Brain microvascular endothelial cell (primary cell): ENCODE data around the gene CPT1A.

Experiments
- DNase-seq: peaks from one replicate; pipeline ENCODE4 v3.0.0-alpha.2; 2020
- H3K27ac ChIP-seq: fragments of 250-450 bp; sonication (Bioruptor Pico); 2 replicates; pipeline ENCODE4 v1.5.1; 2020; ENCODE audit warnings: mild to moderate bottlenecking, moderate library complexity
- H3K27me3 ChIP-seq: fragments of 250-450 bp; sonication (Bioruptor Pico); replicated peaks from 2 replicates; pipeline ENCODE4 v1.5.1; 2020; ENCODE audit warnings: mild to moderate bottlenecking
- H3K36me3 ChIP-seq: fragments of 250-450 bp; sonication (Bioruptor Pico); replicated peaks from 2 replicates; pipeline ENCODE4 v1.5.1; 2020; ENCODE audit warnings: mild to moderate bottlenecking
- H3K4me3 ChIP-seq: 2 replicates; pipeline ENCODE4 v1.5.1; 2011; ENCODE audit warnings: low read depth, mild to moderate bottlenecking, control low read depth, low read length, moderate library complexity
- in situ Hi-C: cut with HindIII; loops from 2 replicates; pipeline ENCODE4 v1.10.0; 2017; ENCODE audit warnings: low sequenced_read_pairs, low pct_ligation_motif_present
- TF ChIP-seq, protein P1 (sequence below): IDR thresholded peaks from 2 replicates; pipeline ENCODE4 v1.5.1; 2011; ENCODE audit warnings: low read depth, mild to moderate bottlenecking, moderate library complexity, low read length, control low read depth, inconsistent platforms; ENCODE audit errors: missing control alignments

Gene CPT1A

DNA sequence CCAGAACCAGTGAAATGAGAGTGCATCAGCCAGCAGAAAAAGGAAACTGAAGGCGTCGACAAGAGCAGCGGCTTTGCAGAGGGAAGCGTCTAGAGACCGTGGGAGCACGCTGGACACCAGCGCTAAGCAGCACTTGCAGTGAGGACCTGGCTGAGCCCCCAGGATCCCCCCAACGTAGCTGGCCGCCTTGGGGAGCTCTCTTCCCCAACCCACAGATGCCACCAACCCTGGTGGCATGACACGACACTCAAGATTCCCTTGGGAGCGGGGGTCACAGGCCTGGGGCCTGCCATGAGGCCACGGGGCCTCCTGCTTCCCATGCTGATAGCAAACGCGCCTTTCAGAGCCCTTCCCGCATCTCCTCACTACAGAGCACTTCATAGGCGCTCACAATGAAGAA, 77.0 kb downstream of the CPT1A start:
- Histone ChIP-seq H3K36me3 (no peaks in the 10 kb centered on the region), H3K27me3 (no peaks in the 10 kb centered on the region), H3K4me3 (no peak overlapping the region), H3K27ac (no peak overlapping the region)
- DNase-seq: no peak
- TF ChIP-seq, protein P1, sequence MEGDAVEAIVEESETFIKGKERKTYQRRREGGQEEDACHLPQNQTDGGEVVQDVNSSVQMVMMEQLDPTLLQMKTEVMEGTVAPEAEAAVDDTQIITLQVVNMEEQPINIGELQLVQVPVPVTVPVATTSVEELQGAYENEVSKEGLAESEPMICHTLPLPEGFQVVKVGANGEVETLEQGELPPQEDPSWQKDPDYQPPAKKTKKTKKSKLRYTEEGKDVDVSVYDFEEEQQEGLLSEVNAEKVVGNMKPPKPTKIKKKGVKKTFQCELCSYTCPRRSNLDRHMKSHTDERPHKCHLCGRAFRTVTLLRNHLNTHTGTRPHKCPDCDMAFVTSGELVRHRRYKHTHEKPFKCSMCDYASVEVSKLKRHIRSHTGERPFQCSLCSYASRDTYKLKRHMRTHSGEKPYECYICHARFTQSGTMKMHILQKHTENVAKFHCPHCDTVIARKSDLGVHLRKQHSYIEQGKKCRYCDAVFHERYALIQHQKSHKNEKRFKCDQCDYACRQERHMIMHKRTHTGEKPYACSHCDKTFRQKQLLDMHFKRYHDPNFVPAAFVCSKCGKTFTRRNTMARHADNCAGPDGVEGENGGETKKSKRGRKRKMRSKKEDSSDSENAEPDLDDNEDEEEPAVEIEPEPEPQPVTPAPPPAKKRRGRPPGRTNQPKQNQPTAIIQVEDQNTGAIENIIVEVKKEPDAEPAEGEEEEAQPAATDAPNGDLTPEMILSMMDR: no peak
- in situ Hi-C loops: no loop called here

DNA sequence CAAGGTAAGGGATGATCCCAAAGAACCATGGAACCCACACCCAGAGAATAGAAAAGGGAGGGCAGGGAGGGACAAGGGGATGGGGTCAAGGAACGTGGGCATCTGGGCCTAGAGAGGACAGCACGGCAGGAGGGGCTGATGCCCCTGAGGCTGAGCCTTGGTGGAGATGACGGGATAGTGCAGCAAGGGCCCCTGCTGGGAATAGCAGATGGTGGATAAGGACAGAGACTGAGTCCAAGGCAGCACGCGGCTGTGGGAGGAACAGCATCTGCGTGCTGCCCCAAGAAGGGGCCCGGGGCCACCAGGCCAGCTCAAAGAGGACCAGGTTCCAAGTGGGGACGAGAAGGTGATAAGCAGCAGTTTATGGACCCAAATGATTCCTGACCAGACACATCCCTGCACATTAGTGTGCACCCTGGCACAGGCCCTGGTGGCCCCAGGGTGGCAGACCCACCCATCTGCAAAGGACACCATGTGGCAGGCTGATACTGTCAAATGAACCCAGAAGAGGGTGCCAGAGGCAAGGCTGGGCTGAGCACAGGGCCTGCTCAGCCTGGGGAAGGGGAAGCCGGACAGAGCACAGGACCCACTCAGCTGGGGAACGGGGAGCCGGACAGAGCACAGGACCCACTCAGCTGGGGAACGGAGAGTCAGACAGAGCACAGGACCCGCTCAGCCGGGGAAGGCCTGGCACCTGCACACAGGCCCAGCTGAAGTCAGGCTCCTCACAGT, 77.6 kb downstream of the CPT1A start:
- no peaks in the 10 kb centered on the region for H3K36me3 ChIP-seq

DNA sequence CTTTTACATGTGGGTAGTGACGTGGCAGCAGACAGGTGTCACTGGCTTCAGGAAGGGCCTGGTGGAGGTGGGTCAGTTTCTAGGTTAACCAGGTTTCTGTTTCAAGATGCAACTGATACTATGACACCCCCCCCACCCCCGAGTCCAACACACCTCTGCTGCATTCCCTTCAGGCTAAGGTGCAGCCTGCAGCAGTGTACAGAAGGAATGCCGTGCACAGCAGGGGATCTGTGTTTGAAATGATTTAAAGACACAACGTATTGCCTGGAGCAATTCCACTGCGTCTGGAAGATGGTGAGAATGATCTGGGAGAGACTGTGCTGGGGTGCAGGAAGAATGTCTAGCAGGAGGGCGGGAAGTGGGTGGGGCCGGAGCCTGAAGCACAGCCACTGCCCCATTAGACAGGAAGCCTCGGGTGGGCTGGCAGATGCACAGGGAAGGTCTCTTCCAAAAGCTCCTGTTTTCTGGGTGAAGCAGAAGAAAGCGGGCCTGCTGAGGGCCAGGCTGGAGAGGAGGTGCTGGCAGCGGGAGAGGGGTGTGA, 78.5 kb downstream of the CPT1A start:
- no peak overlapping the region for H3K27ac ChIP-seq
- TF ChIP-seq, protein P1: no peak
- H3K36me3 ChIP-seq: no peaks in the 10 kb centered on the region
- in situ Hi-C loops: no loop called here
- DNase-seq: no peak
- no peaks in the 10 kb centered on the region for H3K27me3 ChIP-seq
- H3K4me3 ChIP-seq: no peak overlapping the region

More for the DNA sequence above, 77.6 kb downstream of the CPT1A start:
- Histone ChIP-seq H3K27me3 (no peaks in the 10 kb centered on the region), H3K4me3 (no peak overlapping the region), H3K27ac (no peak overlapping the region)
- in situ Hi-C loops: no loop called here
- TF ChIP-seq, protein P1: peak; percentile 24
- no peak for DNase-seq

DNA sequence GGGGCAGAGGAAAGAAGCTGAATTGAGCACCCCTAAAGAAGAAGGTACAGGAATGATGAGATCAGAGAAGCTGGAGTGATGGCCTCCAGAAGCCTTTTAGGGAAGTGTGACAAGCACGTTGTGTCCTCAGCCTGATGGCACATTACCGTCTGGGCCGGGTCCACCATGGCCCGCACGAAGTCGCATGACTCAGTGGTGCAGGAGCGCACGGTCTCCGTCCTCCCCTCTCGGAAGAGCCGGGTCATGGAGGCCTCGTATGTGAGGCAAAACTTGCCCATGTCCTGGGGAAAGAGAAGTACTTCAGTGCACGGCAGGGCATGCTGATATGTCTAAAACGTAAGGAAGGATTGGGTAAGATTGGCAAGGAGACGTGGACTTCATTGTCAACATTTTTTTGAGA, 79.2 kb downstream of the CPT1A start:
- no peak for DNase-seq
- Histone ChIP-seq H3K4me3 (no peak overlapping the region), H3K27me3 (no peaks in the 10 kb centered on the region), H3K27ac (no peak overlapping the region), H3K36me3 (no peaks in the 10 kb centered on the region)
- TF ChIP-seq, protein P1: no peak
- in situ Hi-C loops: no loop called here

DNA sequence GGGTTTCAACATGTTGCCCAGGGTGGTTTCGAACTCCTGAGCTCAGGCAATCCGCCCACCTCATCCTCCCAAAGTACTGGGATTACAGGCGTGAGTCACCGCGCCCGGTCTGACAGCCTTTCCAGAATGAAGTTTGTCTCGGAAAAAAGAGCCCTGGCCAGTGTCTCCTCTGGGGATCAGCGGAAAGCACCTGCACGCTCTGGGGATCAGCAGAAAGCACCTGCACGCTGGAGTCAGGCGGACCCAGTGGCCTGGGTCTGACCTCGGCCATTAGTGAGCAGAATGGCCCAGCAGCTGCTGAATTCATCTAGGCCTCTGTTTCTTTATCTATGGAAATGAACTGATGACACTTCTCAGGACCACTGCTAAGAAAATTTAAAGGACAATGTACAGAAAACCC, 79.9 kb downstream of the CPT1A start:
- H3K36me3 ChIP-seq: no peaks in the 10 kb centered on the region
- no peak overlapping the region for H3K27ac ChIP-seq
- in situ Hi-C loops: no loop called here
- H3K4me3 ChIP-seq: no peak overlapping the region
- TF ChIP-seq, protein P1: no peak
- no peak for DNase-seq
- H3K27me3 ChIP-seq: no peaks in the 10 kb centered on the region
